H1 (cell line): ENCODE measurements around the gene NFXL1. TPM values are rescaled to one million over a fixed set of nuclear protein-coding genes. Genes with fewer than 3 reads are reported as not detected.

Source experiments
- CTCF ChIA-PET: fragments of 300-600 bp; sonication (Branson Sonifier 250); formaldehyde crosslinking; loops from one replicate; lab custom pipeline; 2021; ENCODE audit not compliant: partially characterized antibody; lab: Charles Lee
- POLR2A ChIA-PET: fragments of 300-600 bp; sonication (Branson Sonifier 250); formaldehyde crosslinking; loops from one replicate; lab custom pipeline; 2021; ENCODE audit warnings: inconsistent platforms; ENCODE audit not compliant: partially characterized antibody; lab: Charles Lee
- DNase-seq, 2 experiments: peaks; one replicate each; pipeline versions ENCODE4 v3.0.0 to v3.0.0-alpha.2; 2010 to 2022; ENCODE audit warnings: low spot score in 2 of 2, low read depth in 1 of 2, mixed read lengths in 1 of 2
- FAIRE-seq: peaks from 2 replicates; lab custom pipeline; 2011; peaks lifted over from hg19 to GRCh38; lab: Jason Lieb, UNC
- H2AFZ ChIP-seq: 2 replicates; pipeline ENCODE4 v1.8.1; 2012; ENCODE audit warnings: low read length, inconsistent platforms
- H2AK5ac ChIP-seq: 2 replicates; pipeline ENCODE4 v1.6.1; 2013; ENCODE audit warnings: low read depth, low read length
- H2BK120ac ChIP-seq: replicated peaks from 2 replicates; pipeline ENCODE3; 2013; ENCODE audit warnings: low read depth, low read length, inconsistent platforms
- H2BK12ac ChIP-seq: 2 replicates; pipeline ENCODE4 v1.6.1; 2013; ENCODE audit warnings: low read depth, low read length
- H2BK15ac ChIP-seq: 2 replicates; pipeline ENCODE4 v1.6.1; 2013; ENCODE audit warnings: low read length
- H2BK20ac ChIP-seq: 2 replicates; pipeline ENCODE4 v1.6.1; 2013; ENCODE audit warnings: low read length
- H2BK5ac ChIP-seq: 2 replicates; pipeline ENCODE4 v1.6.1; 2013; ENCODE audit warnings: low read depth, low read length
- H3K14ac ChIP-seq: 2 replicates; pipeline ENCODE4 v1.6.1; 2013; ENCODE audit warnings: inconsistent platforms; ENCODE audit not compliant: insufficient read length
- H3K18ac ChIP-seq: 2 replicates; pipeline ENCODE4 v1.6.1; 2013; ENCODE audit warnings: low read length; ENCODE audit errors: extremely low read depth
- H3K23ac ChIP-seq: 2 replicates; pipeline ENCODE4 v1.6.1; 2013; ENCODE audit warnings: inconsistent platforms; ENCODE audit not compliant: insufficient read length
- H3K23me2 ChIP-seq: 2 replicates; pipeline ENCODE4 v1.6.1; 2013; ENCODE audit warnings: low read depth, low read length
- H3K27ac ChIP-seq: 2 replicates; pipeline ENCODE4 v1.6.1; 2011; ENCODE audit warnings: low read depth, low read length, inconsistent platforms
- H3K27me3 ChIP-seq, 4 experiments: replicated peaks in 1 of 4; 1 replicate in 1 of 4; 2 replicates in 3 of 4; pipeline versions ENCODE4 v1.6.1 to v1.8.1; 2011 to 2013; ENCODE audit warnings: low read length in 3 of 4, mild to moderate bottlenecking in 3 of 4, inconsistent platforms in 2 of 4, mixed read lengths in 2 of 4, moderate library complexity in 1 of 4; ENCODE audit not compliant: control insufficient read depth in 3 of 4, insufficient read depth in 3 of 4; ENCODE audit errors: extremely low read depth in 1 of 4
- H3K36me3 ChIP-seq, 4 experiments: 2 replicates each; pipeline versions ENCODE4 v1.6.1 to v1.8.1; 2011 to 2013; ENCODE audit warnings: mild to moderate bottlenecking in 4 of 4, low read length in 3 of 4, moderate library complexity in 2 of 4, control low read depth in 1 of 4, inconsistent platforms in 1 of 4; ENCODE audit not compliant: insufficient read depth in 4 of 4, control insufficient read depth in 2 of 4
- H3K4ac ChIP-seq: replicated peaks from 2 replicates; pipeline ENCODE3; 2013; ENCODE audit warnings: low read length, low read depth, mixed read lengths, inconsistent platforms; ENCODE audit not compliant: insufficient read length
- H3K4me1 ChIP-seq, 4 experiments: replicated peaks in 1 of 4; 1 replicate in 1 of 4; 2 replicates in 3 of 4; pipeline versions ENCODE4 v1.6.1 to v1.8.1; 2011 to 2013; ENCODE audit warnings: low read length in 3 of 4, inconsistent platforms in 2 of 4, mixed read lengths in 1 of 4; ENCODE audit not compliant: insufficient read depth in 4 of 4, control insufficient read depth in 3 of 4
- H3K4me2 ChIP-seq, 2 experiments: 2 replicates each; pipeline versions ENCODE4 v1.6.1 to v1.8.1; 2011 to 2013; ENCODE audit warnings: low read depth in 2 of 2, low read length in 2 of 2, control low read depth in 1 of 2, inconsistent platforms in 1 of 2, mild to moderate bottlenecking in 1 of 2; ENCODE audit not compliant: insufficient read depth in 1 of 2
- H3K4me3 ChIP-seq, 4 experiments: fragments of 200-600, 300-600 bp in 1 of 4; sonication (generic), shearing (Covaris generic), sonication (Bioruptor Twin) in 1 of 4; 2 replicates each; pipeline versions ENCODE4 v1.5.1 to v1.8.1; 2011 to 2016; ENCODE audit warnings: low read length in 4 of 4, low read depth in 3 of 4, control low read depth in 2 of 4, inconsistent platforms in 2 of 4, mild to moderate bottlenecking in 2 of 4, mixed read lengths in 1 of 4, moderate library complexity in 1 of 4; ENCODE audit not compliant: insufficient read depth in 2 of 4; ENCODE audit errors: extremely low read depth in 1 of 4
- H3K56ac ChIP-seq: replicated peaks from 2 replicates; pipeline ENCODE3; 2013; ENCODE audit warnings: low read depth, mild to moderate bottlenecking, mixed read lengths, low read length, inconsistent platforms; ENCODE audit not compliant: insufficient read length
- H3K79me1 ChIP-seq: 2 replicates; pipeline ENCODE4 v1.6.1; 2013; ENCODE audit warnings: low read depth, low read length, control low read depth
- H3K79me2 ChIP-seq, 2 experiments: 2 replicates each; pipeline versions ENCODE4 v1.6.1 to v1.8.1; 2012 to 2013; ENCODE audit warnings: low read length in 2 of 2, mild to moderate bottlenecking in 2 of 2, inconsistent platforms in 1 of 2; ENCODE audit not compliant: insufficient read depth in 2 of 2, control insufficient read depth in 1 of 2
- H3K9ac ChIP-seq, 4 experiments: replicated peaks in 1 of 4; 1 replicate in 1 of 4; 2 replicates in 3 of 4; pipeline versions ENCODE4 v1.6.1 to v1.8.1; 2011 to 2013; ENCODE audit warnings: low read depth in 3 of 4, low read length in 3 of 4, control low read depth in 2 of 4, mild to moderate bottlenecking in 2 of 4, moderate library complexity in 2 of 4, inconsistent platforms in 1 of 4; ENCODE audit errors: extremely low read depth in 1 of 4
- H3K9me3 ChIP-seq, 2 experiments: 2 replicates each; pipeline versions ENCODE4 v1.6.1 to v1.8.1; 2012 to 2013; ENCODE audit warnings: mild to moderate bottlenecking in 2 of 2, moderate library complexity in 2 of 2, control low read depth in 1 of 2, inconsistent platforms in 1 of 2, low read depth in 1 of 2, low read length in 1 of 2, mixed read lengths in 1 of 2; ENCODE audit not compliant: insufficient read depth in 2 of 2
- H4K20me1 ChIP-seq, 2 experiments: replicated peaks in 1 of 2; 2 replicates each; pipeline versions ENCODE3 to v1.8.1; 2011 to 2013; ENCODE audit warnings: inconsistent platforms in 2 of 2, low read length in 2 of 2, mild to moderate bottlenecking in 1 of 2; ENCODE audit not compliant: insufficient read depth in 2 of 2, control insufficient read depth in 1 of 2
- H4K5ac ChIP-seq: 2 replicates; pipeline ENCODE4 v1.6.1; 2013; ENCODE audit warnings: low read length, low read depth, mixed read lengths, inconsistent platforms; ENCODE audit not compliant: insufficient read length
- H4K8ac ChIP-seq: 2 replicates; pipeline ENCODE4 v1.8.0; 2013; ENCODE audit warnings: mild to moderate bottlenecking, moderate library complexity, low read length, inconsistent platforms; ENCODE audit not compliant: insufficient read depth; ENCODE audit errors: extremely low read depth
- H4K91ac ChIP-seq: replicated peaks from 2 replicates; pipeline ENCODE3; 2013; ENCODE audit warnings: low read length, mixed read lengths, inconsistent platforms; ENCODE audit not compliant: insufficient read length
- BRCA1 ChIP-seq: IDR thresholded peaks from 2 replicates; pipeline ENCODE4 v1.6.1; 2012; ENCODE audit warnings: low read depth, low read length, improper control_type of control experiment
- CTCF ChIP-seq, 3 experiments: IDR thresholded peaks; 1 replicate in 2 of 3; 2 replicates in 1 of 3; pipeline versions ENCODE4 v1.5.1 to v1.6.1; 2011; ENCODE audit warnings: low read length in 3 of 3, mild to moderate bottlenecking in 3 of 3, inconsistent platforms in 2 of 3, low read depth in 1 of 3, moderate library complexity in 1 of 3; ENCODE audit not compliant: insufficient read depth in 1 of 3; ENCODE audit errors: control extremely low read depth in 1 of 3
- HDAC2 ChIP-seq, 2 experiments: fragments of 300-600 bp in 1 of 2; sonication (generic) in 1 of 2; IDR thresholded peaks; 2 replicates each; pipeline ENCODE4 v1.6.1; 2011 to 2012; ENCODE audit warnings: low read depth in 2 of 2, low read length in 2 of 2, mild to moderate bottlenecking in 2 of 2, moderate library complexity in 2 of 2, borderline replicate concordance in 1 of 2, inconsistent platforms in 1 of 2
- NRF1 ChIP-seq: IDR thresholded peaks from 2 replicates; pipeline ENCODE4 v1.6.1; 2011; ENCODE audit warnings: mild to moderate bottlenecking, low read depth, low read length, improper control_type of control experiment
- POLR2AphosphoS5 ChIP-seq: IDR thresholded peaks from 2 replicates; pipeline ENCODE4 v1.6.1; 2011; ENCODE audit warnings: low read depth, low read length
- SP2 ChIP-seq: IDR thresholded peaks from 2 replicates; pipeline ENCODE4 v1.6.1; 2012; ENCODE audit warnings: mild to moderate bottlenecking, low read length, inconsistent platforms
- USF2 ChIP-seq: IDR thresholded peaks from 2 replicates; pipeline ENCODE4 v1.6.1; 2011; ENCODE audit warnings: low read length, improper control_type of control experiment
- WGBS, 2 experiments: shearing (Covaris generic) in 1 of 2; methylation state at CpG; one replicate each; pipeline versions ENCODE4 v1.1.6 to v1.1.7; 2013 to 2015; ENCODE audit warnings: low lambda C conversion rate in 2 of 2, mixed read lengths in 2 of 2, inconsistent platforms in 1 of 2, low coverage in 1 of 2, missing lambda C conversion rate in 1 of 2; ENCODE audit not compliant: insufficient replicate concordance in 2 of 2, insufficient coverage in 1 of 2, insufficient read length in 1 of 2; ENCODE audit errors: extremely low coverage in 1 of 2, missing lambda C conversion rate in 1 of 2; 5-methylcytosine and 5-hydroxymethylcytosine counted together
- polyA plus RNA-seq, 7 experiments: library from polyadenylated mRNA; depleted of rRNA in 3 of 7; stranded (reverse) in 5 of 7; unstranded in 2 of 7; fragments of >200 nt in 5 of 7; fragments of 200-250 nt in 2 of 7; gene quantifications; 1 replicate in 5 of 7; 2 replicates in 1 of 7; 4 replicates in 1 of 7; pipeline versions ENCODE4 v1.2.1 to v1.2.3, GENCODE V29; 2011 to 2013; ENCODE audit warnings: missing spikeins in 2 of 7, mixed read lengths in 2 of 7
- total RNA-seq: library from RNA; stranded (reverse); fragmentation: NEBNext Ultra II Directional; extraction: Animal tissue kit (Norgen Biotek cat#: 25700); gene quantifications from 2 replicates; pipeline ENCODE4 v1.2.1, GENCODE V29; 2021

Gene NFXL1
- total and polyA plus RNA-seq, 2 of the 8 experiments (the other 6 are each of a cell fraction or from before 2014, with no cell fraction given), result 10.0 to 29.5 TPM

- no peak overlapping the region for H2BK120ac ChIP-seq
- FAIRE-seq, result no peak
- no peak overlapping the region for H2BK12ac ChIP-seq
- no peak overlapping the region for H2AK5ac ChIP-seq
- no peak overlapping the region for H3K18ac ChIP-seq
- H3K79me2 ChIP-seq, result peaks cover 0 to 8% of the 10 kb centered on the region in 2 experiments; a peak in 1 of 4 replicates
- 92% methylated on average over 3 of the region's 3 CpGs; no CpG with 5 or more reads in 1 of the 2 experiments for WGBS, 2 experiments
- H4K20me1 ChIP-seq, result no peaks in the 10 kb centered on the region
- H2BK5ac ChIP-seq, result no peak overlapping the region
- no peak overlapping the region for H3K4me3 ChIP-seq
- no peak overlapping the region for H4K5ac ChIP-seq
- H3K27me3 ChIP-seq, result no peaks in the 10 kb centered on the region
- H2BK15ac ChIP-seq, result no peak overlapping the region
- ChIA-PET CTCF (interaction anchor here (1.0 kb wide), 1 partner anchor 32 kb away, joined by 3 read pairs; no protein-coding TSS in a partner anchor), POLR2A (interaction anchor here (0.6 kb wide), 1 partner anchor 167 kb away, joined by 3 read pairs; no protein-coding TSS in a partner anchor)
- no peak overlapping the region for H2AFZ ChIP-seq
- peaks cover 7 to 59% (median 38%) of the 10 kb centered on the region in 4 experiments; a peak in 7 of 8 replicates for H3K36me3 ChIP-seq
- H3K79me1 ChIP-seq, result no peaks in the 10 kb centered on the region
- H3K27ac ChIP-seq, result no peak overlapping the region
- no peak overlapping the region for H3K4me2 ChIP-seq
- H3K14ac ChIP-seq, result no peak overlapping the region
- H4K8ac ChIP-seq, result no peak overlapping the region
- no peak overlapping the region for H2BK20ac ChIP-seq
- no peak overlapping the region for H4K91ac ChIP-seq
- H3K9me3 ChIP-seq, result no peaks in the 10 kb centered on the region
- H3K4ac ChIP-seq, result no peak overlapping the region
- DNase-seq, result no peak
- no peak overlapping the region for H3K56ac ChIP-seq
- H3K4me1 ChIP-seq, result no peaks in the 10 kb centered on the region
- no peak for TF ChIP-seq HDAC2 (IDR thresholded peaks at IDR 0.05; ENCODE audit: borderline replicate concordance in 1 of 2, low read depth in 2 of 2, low read length in 2 of 2)
- no peak for TF ChIP-seq CTCF (IDR thresholded peaks at IDR 0.05; ENCODE audit: control extremely low read depth in 1 of 3, insufficient read depth in 1 of 3, low read depth in 1 of 3, low read length in 3 of 3)
- TF ChIP-seq USF2, result no peak
- no peak for TF ChIP-seq NRF1
- no peak for TF ChIP-seq SP2
- no peak for TF ChIP-seq POLR2AphosphoS5
- no peak for TF ChIP-seq BRCA1
- H3K9ac ChIP-seq, result no peak overlapping the region
- H3K23me2 ChIP-seq, result no peaks in the 10 kb centered on the region
- no peak overlapping the region for H3K23ac ChIP-seq
These were observed 40.4 kb downstream of the NFXL1 start for GRCh38 chr4:47873877-47874541.
